Astrocyte (in vitro differentiated cells and primary cell): ENCODE results near the gene SCNN1A.

ENCODE experiments used
- CTCF ChIP-seq: IDR thresholded peaks from 2 replicates; pipeline ENCODE4 v1.5.1; 2011; ENCODE audit warnings: low read depth, mild to moderate bottlenecking, inconsistent platforms, low read length, moderate library complexity; ENCODE audit not compliant: insufficient read depth
- EZH2 ChIP-seq: IDR thresholded peaks from 2 replicates; pipeline ENCODE4 v1.6.1; 2012; ENCODE audit warnings: mild to moderate bottlenecking, low read length, inconsistent platforms; ENCODE audit not compliant: insufficient read depth

- TF ChIP-seq CTCF (no peak), EZH2 (no peak)
These were observed 63.4 kb downstream of the SCNN1A start for GRCh38 chr12:6311822-6312528.
